ENCODE measurements around the gene NTSR1.

DNA sequence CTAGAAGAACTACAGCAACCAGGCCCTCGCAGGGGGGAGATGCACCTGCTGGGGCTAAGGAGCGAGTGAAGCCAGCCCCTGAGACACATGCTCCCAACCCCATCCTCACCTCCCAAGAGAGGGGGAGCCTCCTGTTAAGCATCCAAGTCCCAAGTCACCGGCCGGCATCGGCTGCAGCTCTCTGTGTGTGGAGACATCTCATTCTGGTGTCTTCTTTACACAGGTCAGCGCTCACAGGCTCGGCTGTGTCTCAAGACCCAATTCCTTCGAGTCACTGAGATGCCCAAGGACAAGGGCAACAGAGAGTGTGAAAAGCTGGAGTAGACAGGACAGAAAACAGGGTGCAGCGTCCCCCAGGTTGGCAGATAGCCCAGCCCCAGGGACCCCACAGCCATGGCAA is 66.6 kb downstream of the NTSR1 start:
- TF ChIP-seq, protein P1, sequence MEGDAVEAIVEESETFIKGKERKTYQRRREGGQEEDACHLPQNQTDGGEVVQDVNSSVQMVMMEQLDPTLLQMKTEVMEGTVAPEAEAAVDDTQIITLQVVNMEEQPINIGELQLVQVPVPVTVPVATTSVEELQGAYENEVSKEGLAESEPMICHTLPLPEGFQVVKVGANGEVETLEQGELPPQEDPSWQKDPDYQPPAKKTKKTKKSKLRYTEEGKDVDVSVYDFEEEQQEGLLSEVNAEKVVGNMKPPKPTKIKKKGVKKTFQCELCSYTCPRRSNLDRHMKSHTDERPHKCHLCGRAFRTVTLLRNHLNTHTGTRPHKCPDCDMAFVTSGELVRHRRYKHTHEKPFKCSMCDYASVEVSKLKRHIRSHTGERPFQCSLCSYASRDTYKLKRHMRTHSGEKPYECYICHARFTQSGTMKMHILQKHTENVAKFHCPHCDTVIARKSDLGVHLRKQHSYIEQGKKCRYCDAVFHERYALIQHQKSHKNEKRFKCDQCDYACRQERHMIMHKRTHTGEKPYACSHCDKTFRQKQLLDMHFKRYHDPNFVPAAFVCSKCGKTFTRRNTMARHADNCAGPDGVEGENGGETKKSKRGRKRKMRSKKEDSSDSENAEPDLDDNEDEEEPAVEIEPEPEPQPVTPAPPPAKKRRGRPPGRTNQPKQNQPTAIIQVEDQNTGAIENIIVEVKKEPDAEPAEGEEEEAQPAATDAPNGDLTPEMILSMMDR (conservative IDR thresholded peaks at IDR 0.05 in 1 of 2, IDR thresholded peaks at IDR 0.05 in 1 of 2; ENCODE audit: extremely low read depth in 1 of 2, insufficient read depth in 1 of 2, low read depth in 1 of 2, low read length in 2 of 2) = no peak
- TF ChIP-seq EZH2 (IDR thresholded peaks at IDR 0.05; ENCODE audit: borderline replicate concordance, low read length) = no peak

Data from mammary epithelial cell (primary cell).